GM18511 (cell line): ENCODE measurements around the gene RGS3.
"Not testable (repeated sequence)": the region's sequence is repeated elsewhere in the genome, so short reads cannot be mapped to it uniquely, and the experiment has no call there.

Source experiments
- ATAC-seq: cut with Tn5 transposase; IDR thresholded peaks from one replicate; pipeline ENCODE4 v1.9.1; 2021; ENCODE audit warnings: mild to moderate bottlenecking, moderate library complexity; ENCODE audit not compliant: unreplicated experiment

RGS3 gene

GRCh38 chr9:113486327-113486726, 22.8 kb downstream of the RGS3 start:
- ATAC-seq = no peak

- ATAC-seq = no peak
Measured at GRCh38 chr9:113488071-113488470, 24.5 kb downstream of the RGS3 start.

- no peak for ATAC-seq
Measured at GRCh38 chr9:113488490-113488889, 25.0 kb downstream of the RGS3 start.

DNA sequence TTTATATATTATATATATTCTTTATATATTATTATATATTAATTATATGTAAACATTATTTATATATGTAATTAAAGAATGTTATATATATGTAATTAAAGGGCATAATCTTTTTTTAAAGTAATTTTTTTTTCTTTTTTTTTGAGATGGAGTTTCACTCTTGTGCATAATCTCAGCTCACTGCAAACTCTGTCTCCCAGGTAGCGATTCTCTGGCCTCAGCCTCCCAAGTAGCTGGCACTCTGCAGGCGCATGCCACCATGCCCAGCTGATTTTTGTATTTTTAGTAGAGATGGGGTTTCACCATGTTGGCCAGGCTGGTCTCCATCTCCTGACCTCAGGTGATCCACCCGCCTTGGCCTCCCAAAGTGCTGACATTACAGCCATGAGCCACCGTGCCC, 27.6 kb downstream of the RGS3 start:
- ATAC-seq = not testable (repeated sequence)

GRCh38 chr9:113492343-113493202, 29.0 kb downstream of the RGS3 start:
- no peak for ATAC-seq

DNA sequence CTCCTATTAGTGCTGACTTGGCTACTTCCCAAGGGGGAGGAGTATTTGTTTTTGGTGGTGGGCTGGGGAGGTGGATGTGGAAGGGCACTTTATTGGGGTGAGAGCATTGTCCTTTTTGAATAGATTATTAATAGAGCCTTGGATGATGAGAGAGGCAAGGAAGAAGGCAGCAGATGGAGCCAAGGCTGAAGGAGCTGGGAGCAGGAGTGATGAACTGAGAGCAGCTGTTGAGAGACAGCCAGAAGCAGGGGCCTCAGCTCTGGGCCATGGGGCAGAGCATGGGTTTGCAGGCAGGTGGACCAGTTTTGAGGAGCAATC, 29.6 kb downstream of the RGS3 start:
- ATAC-seq = no peak

GRCh38 chr9:113495526-113495925, 32.0 kb downstream of the RGS3 start:
- no peak for ATAC-seq

DNA sequence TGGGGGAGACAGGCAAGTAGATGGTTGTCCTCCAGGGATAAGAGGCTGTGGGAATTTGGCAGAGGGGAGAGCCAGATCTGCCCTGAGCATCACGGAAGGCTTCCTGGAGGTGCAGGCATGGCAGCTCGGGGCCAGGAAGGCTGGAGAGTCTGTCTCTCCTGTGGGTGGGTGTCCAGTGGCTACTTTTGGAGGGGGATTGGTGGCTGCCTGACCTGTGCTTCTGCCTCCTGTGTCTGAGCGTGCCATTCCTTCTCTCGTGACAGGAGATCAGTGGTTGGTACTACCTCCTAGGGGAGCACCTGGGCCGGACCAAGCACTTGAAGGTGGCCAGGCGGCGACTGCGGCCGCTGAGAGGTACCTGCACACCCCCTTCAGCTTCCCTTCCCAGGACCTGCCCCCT, 33.5 kb downstream of the RGS3 start:
- no peak for ATAC-seq

DNA sequence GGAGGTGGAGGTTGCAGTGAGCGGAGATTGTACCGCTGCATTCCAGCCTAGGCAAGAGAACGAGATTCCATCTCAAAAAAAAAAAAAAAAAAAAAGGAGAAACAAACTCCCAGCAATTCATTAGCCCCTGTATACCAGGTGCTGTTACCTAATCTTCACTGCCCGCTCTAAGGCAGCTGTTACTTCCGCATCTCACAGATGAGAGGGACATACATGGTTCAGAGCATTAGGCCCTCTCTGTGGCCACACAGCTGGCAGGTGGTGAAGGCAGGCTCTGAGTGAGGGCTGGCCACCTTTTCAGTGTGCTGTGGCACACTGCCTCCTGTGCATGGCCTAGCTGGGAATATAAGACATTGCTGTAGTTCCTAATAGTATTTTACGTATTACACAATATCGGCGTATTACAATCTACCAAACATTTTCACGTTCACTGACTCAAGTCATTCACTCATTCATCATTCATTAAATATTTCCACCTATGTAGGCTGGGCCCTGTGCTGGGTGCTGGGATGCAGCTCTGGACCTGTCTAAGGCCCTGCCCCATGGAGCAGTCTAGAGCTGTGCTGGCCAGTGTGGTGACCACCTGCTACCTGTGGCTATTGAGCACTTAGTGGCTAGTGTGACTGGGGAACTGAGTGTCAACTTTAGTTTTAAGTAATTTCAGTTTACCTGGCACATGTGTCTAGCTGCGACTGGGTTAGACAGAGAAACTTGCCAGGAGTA, 35.8 kb downstream of the RGS3 start:
- no peak for ATAC-seq

DNA sequence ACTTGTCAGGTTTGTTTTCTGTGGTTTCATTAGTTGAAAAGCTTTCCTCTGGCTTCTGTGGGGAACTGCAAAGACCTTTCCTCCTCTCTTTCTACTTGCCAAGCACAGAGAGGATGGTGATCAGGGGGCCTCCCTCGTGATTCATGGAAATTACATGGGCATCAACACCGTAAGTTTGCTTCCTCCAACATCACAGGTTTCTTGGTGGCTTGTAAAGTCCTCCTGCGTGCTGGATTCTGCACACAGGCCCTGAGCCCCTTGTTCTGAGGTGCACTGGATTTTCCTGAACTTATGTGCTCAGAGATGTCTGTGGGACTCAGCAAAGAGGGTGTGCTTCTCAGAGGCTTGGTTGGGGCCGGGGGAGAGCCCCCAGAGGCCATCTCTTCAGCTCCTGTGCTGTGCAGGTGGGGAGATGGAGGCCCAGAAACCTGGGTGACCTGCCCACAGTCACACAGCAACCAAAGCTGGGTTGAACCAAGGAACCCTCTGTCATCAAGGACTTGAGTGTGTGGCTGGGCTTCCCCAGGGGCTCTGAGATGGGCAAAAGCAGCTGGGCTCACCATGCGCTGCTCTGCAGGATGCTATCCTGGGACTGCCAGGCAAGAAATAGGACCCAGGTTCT, 36.5 kb downstream of the RGS3 start:
- no peak for ATAC-seq

DNA sequence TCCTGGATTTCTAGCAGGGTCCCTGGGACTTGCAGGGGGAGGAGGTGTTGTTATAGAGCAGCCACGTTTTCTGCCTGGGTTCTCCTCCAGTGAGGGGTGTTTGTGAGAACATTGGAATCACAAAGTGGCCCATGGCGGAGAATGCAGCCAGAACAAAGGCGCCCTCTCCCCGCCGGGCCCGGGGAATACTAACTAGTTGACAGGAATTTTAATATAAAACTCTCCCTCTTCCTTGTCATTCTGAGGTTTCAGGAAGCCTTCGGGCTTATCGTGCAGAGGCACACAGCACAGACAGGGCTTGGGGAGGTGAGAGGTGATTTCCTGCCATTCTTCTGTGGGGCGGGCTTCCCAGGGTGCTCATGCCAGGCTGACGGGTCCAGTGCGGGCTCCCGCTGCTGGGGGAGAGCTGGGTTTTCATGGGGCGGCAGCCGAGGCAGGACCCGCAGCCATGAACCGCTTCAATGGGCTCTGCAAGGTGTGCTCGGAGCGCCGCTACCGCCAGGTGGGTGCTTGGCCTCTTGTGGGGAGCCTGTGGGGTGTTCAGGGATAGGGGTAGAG, 37.7 kb downstream of the RGS3 start:
- no peak for ATAC-seq

DNA sequence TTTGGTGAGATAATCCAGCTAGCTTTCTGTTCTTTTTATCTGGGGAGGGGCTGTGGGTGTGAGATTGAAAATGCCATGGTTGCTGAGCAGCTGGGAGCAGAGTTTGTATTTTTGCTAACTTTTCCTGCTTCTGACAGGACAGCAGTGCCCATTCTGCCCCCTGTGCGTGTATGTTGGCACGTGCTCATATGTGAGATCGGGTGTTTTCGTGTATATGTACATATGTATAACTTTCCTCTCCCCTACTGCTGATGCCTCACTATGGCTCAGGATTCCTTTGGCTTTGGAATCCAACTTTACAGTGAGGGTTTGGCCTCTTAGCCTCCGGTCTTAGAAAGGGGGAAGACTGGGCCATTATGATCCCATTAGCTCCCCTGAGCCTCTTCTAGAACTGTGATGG, 38.3 kb downstream of the RGS3 start:
- ATAC-seq = no peak

- ATAC-seq = no peak
Measured at GRCh38 chr9:113502427-113503034, 39.0 kb downstream of the RGS3 start.

DNA sequence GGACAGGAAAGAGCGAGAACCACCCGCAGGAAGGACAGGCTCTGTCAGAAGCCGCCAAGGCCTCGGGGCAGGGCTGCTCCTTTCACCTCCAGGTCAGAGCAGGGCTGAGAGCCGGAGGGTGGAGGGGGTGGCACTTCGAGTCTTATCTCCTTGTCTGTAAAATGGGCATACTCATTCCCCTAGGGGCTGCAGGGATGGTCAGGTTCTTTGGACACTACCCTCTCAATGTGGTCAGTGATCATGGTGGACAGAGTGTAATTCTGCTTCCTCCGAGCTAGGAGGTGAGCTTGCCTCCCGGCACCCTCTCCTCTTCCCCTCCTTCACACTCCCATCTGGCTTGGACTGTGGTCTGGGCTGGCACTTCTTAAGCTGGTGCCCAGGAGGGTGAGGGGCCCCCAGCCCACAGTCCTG, 39.6 kb downstream of the RGS3 start:
- ATAC-seq = no peak

DNA sequence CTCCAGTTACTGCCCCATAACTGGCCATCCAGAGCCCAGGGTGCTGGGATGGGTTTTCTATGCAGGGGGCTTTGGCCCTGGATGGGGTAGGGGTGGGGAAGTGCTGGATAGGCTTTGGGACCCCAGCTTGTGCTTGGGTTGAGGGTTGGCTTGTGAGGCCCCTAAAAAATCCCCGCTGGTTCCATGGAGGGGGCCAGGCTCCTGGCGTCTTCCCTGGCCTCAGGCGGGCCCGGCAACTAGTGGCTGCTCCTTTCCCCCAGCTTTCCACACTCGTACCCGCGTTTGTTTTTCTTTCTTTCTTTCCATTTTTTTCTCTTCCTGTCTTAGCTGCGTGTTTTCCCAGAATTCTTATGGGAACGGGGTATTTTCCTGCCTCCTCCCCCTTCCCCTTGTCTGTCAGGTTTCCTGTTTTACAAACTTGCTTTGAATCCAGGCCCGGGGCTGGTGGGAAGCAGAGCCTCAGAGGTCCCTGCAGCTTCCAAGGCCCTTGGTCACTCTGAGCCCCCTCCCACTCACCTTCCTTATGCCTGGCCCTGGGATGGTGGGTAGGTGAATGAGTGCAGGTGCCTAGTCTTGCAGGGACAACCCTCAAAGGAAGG, 40.2 kb downstream of the RGS3 start:
- no peak for ATAC-seq

DNA sequence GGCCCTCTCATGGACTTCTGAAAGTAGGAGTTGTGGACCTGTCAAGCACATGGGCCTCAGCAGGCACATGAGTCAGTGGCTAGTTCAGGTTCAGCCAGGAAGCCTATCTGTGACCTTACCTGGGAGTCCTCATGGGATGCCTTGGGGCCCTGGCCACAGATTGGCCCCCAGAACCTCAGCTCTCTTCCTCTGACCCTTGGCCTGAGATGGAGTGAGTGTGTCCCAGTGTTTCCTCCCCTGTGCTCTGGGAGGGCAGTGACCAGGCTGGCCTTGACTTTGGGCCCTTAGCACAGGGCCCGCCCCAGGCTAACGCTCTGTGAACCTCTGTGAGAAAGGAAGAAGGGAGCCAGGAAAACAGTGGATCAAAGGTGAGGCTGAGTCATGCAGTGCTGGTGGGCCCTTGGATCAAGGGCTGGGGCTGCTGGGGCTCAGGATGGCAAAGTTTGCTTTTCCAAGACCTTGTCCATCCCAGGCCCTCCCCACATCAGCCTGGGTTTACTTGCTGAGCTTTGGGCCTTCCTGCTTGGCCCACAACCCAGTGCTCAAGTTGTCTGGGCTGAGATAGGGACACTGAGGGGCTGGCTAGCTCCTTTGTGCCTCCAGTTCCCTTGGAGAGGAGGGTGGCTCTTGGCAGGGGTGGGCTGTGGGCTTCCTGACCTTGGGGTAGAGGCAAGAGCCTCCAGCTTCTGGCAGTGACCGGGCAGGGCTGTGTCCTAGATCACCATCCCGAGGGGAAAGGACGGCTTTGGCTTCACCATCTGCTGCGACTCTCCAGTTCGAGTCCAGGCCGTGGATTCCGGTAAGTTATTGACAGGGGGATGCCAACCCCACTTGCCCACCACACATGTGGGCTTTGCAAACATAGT, 41.4 kb downstream of the RGS3 start:
- no peak for ATAC-seq

DNA sequence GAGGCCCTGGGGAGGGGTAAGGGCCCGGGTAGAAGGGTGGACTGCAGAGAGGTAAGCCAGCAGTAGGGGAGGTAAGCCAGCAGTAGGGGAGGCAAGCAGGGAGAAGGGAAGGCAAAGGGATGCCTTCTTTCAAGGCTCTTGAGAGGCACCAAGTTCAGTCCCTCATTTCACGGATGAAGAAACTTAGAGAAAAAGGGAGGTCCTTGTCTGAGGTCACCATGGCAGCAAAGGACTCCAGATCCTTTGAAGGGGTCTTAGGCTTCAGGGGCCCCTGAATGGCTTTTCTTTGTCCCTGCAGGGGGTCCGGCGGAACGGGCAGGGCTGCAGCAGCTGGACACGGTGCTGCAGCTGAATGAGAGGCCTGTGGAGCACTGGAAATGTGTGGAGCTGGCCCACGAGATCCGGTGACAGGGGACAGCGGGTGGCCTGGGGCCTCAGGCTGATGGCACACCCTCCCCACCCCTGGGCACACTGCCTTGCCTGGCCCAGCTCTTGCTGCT, 42.6 kb downstream of the RGS3 start:
- no peak for ATAC-seq

GRCh38 chr9:113507256-113507655, 43.7 kb downstream of the RGS3 start:
- ATAC-seq = no peak

DNA sequence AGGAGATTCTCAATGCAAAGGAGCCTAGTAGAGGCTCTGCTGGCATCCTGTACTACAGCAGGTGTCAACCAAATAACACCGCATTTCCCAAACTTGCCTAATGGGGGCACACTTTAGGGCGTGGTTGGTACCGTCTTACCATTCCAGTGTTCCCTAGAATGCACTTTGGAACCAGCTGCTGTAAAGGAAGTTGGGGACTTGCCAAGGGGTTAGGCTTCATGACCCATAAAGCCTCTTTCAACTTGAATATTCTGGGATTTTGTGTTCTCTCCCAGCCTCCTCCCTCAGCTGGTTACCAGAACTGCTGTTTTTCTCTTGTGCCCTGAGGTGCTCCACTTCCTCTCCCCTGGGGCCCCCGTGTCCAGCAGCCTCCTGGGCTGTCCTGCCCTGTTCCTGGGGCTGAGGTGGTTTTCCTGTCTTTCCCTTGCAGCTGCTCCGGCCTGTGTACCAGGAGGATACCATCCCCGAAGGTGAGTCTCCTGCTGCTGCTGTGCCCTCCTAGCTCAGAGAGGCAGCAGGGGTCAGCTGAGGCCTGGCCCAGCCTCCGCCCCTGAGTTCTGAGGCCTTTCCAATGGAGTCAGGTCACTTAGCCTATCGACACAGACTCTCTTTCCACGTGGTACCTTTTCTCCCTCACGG, 44.7 kb downstream of the RGS3 start:
- ATAC-seq = no peak
